NK-92 (cell line): ENCODE data around the gene FRMD3.

Experiments used
- DNase-seq: peaks from one replicate; lab custom pipeline; 2025; ENCODE audit not compliant: unreplicated experiment; lab: John Stamatoyannopoulos, UW

The FRMD3 gene

GRCh38 chr9:83435301-83435700 lies 102.9 kb downstream of the FRMD3 start:
- no peak for DNase-seq

DNA sequence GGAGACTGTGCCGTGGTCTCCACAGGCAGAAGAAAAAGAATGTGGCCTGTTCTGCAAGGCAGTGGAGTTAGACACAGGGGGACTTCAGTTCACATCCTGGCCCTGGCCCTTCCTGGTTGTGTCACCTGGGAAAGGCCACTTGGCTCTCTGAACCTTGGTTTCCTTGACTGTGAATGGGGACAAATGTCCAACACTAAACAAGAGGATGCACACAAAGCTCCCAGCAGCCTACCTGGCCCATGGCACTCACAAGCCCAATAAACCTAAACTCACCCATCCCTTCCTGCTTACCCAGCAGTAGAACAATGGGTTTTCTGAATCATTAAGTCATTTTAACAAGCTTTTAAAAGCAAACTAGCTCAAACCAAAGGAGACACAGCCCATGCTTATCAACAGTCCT lies 103.9 kb downstream of the FRMD3 start:
- DNase-seq: no peak

GRCh38 chr9:83433846-83434245 lies 104.4 kb downstream of the FRMD3 start:
- no peak for DNase-seq

DNA sequence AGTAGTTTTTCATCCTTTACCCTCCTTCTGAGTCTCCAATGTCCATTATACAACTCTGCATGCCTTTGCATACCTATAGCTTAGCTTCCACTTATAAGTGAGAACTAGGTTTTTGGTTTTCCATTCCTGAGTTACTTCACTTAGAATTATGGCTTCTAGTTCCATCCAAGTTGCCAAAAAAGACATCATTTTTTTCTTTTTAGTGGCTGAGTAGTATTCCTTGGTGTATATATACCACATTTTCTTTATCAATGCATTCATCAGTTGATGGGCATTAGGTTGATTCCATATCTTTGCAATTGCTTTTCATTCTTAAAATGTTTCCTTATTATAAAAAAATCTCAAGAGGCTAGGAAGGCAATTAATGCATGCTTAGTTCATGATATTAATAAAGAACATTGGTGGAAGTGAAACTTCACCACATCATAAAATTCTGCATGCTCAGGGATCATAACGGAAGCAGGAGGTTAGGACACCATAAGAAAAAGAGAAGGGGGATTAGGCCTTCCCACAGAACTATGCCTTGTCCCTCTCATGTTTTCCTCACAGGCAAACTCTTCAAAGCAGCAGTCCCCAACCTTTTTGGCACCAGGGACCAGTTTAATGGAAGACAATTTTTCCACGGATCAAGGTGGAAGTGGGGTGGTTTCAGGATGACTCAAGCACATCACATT lies 105.2 kb downstream of the FRMD3 start:
- DNase-seq: no peak

GRCh38 chr9:83432104-83432627 lies 106.0 kb downstream of the FRMD3 start:
- DNase-seq: no peak

DNA sequence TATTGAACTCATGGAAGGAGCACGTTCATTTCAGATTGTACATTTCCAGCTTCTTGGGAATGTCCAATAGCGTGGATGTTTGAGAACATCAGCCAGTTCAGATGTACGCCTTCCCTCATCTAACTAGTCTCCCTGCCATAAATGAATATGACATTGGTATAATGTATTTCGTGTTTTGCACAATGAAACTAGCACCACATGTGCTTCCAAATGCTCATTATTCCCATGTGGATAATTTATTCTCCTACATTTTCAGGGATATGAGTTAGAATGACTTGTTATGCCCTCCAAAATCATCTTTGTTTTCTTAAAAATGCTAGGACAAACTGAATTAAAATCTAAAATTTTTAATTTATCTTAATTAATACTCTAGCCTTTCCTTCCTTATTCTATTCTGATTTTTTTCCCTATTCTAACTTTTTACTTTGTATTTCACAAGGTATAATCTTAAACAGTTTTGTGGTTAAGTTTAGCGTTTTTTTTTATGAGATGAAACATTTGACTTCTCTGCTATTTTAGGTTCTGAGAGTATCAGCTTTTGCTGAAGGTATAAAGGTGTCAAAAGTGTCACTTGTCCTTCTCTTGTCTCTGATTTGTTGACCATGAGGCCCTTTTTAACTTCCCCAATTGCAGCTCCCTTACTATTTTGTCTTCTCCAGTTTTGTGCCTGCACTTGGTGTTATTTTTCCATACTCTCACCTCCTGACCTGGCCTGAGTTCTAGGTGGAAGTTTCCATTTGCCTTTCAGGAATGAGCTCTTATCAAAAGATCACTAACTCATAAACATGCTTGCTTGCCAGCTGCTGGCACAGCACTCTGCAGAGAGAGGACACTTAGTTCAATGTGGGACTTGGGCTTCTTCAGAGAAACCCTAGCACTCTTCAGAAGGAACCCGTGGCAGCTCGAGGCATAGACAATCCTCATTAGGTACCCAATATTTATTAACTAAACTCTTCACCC lies 106.8 kb downstream of the FRMD3 start:
- no peak for DNase-seq

- DNase-seq: no peak
Measured at GRCh38 chr9:83430681-83431080, 107.5 kb downstream of the FRMD3 start.

DNA sequence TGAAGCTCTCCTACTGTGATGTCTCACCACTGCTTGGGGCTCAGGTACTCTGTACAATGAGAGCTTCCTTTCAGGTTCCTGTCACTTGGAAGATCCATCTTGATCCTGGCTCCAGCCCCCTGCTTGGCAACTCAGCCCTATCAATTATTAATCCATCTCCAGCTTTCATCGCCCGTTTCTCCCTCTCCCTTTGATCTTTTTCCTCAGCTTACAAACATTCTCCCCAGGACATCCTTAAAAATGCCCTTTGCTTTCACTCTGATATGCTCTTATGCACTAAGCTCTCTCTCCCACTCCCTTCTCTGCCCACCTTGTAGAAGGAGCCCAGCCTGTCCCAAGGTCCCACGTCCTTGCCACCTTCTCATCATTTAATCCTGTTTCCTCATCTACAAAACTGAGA lies 109.0 kb downstream of the FRMD3 start:
- no peak for DNase-seq

- DNase-seq: no peak
Measured at GRCh38 chr9:83425240-83425639, 113.0 kb downstream of the FRMD3 start.

- DNase-seq: no peak
Measured at GRCh38 chr9:83424831-83425230, 113.4 kb downstream of the FRMD3 start.

GRCh38 chr9:83423815-83424707 lies 114.1 kb downstream of the FRMD3 start:
- DNase-seq: no peak

GRCh38 chr9:83422527-83422926 lies 115.7 kb downstream of the FRMD3 start:
- DNase-seq: no peak

DNA sequence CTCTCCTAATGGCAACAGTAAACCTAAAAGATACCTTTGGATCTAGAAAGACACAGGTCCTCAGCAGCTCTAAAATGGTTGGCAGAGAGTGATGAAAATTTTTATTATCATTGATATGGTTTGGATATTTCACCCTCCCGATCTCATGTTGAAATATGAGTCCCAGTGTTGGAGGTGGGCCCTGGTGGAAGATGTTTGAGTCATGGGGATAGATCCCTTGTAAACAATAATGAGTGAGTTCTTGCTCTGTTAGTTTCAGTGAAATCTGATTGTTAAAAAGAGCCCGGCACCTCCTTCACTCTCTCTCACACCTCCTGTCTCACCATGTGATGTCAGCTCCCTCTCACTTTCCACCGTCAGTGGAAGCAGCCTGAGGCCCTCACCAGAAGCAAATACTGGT lies 117.7 kb downstream of the FRMD3 start:
- DNase-seq: no peak

DNA sequence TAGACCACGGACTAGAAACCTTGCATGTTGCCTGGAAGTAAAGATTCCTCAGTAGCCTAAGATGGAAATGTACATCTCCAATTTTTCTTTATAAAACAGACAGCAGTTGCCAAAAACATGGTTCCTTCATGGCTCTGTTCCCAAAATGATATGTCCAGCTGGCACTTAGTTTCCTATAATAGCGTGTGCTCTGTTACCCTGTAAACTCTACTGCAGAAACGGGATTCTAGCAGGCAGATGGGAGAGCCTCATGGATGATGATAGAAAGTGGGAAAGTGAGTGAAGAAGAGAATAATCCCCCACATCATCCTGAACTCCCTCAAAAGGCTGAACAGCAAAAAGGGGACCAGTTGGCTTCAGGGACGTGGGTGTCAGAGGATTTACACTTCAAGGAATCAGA lies 118.2 kb downstream of the FRMD3 start:
- no peak for DNase-seq

GRCh38 chr9:83418283-83418682 lies 119.9 kb downstream of the FRMD3 start:
- no peak for DNase-seq

GRCh38 chr9:83413367-83413766 lies 124.8 kb downstream of the FRMD3 start:
- no peak for DNase-seq

DNA sequence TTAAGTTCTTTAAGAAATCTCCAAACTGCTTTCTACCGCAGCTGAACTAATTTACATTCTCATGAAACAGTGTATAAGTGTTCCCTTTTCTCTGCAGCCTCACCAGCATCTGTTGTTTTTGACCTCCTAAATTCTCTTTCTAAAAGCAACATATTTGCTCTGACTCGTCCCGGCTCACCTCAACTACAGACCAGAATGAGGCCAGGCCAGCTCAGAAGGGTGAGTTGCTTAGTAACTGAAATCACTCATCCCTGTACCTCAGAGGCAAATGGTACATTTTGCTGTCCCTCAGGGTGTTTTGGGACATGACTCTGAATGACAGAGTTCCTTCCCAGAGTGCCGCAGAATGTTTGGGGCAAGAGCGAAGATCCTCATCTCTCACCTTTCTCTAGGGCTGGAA lies 127.5 kb downstream of the FRMD3 start:
- DNase-seq: no peak

DNA sequence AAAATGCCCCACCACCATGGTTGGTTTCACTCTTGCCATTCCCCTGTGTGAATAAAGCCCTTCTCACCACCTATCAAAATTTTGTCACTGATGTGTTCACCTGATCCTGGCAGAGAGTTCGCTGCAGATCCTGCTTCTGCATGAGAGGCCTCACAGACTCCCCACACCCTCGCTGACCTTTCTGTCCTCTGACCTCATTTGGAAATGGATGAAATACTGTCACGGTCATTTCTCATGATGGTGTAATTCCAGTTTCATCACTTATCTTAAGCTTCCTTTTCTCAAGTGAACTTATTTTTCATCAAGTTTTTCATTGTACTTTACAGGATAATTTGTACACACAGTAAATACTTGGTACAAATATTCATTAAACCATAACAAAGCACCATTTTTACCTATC lies 131.3 kb downstream of the FRMD3 start:
- DNase-seq: no peak

- no peak for DNase-seq
Measured at GRCh38 chr9:83405759-83406158, 132.4 kb downstream of the FRMD3 start.

DNA sequence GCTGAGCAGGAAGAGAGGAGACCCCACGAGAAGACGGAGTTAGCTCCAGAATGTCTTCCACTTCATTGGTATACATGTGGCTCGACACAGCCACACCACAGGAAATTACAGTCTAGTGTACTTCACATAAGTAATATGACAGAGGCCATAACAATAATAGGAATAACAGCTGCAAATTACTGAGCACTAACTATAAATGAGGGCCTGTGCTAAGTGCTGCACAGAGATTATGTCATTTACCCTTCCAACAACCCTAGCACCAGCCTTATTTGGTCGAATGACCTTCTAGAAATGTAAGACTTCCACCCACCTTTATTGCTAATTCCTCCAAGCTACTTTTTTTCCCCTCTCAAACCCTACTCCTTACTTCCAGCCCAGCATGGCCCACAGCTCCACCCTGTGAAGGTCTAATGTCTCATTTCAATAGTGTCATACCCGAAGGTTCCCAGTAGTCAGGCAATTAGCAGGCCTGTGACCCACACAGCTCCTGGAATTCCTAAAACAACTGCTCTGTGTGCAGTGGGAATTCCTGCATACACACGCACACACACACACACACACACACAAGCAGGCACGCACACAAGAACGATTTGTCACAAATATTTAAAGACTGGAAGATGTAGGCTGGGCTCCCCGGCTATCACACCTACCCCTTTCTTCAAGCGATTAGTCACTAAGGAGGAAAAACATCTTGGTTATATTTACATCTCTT lies 134.5 kb downstream of the FRMD3 start:
- no peak for DNase-seq
